Stimulated activated CD8-positive, alpha-beta memory T cell treated with anti-CD3 and anti-CD28 coated beads, Interleukin-7, amount 100 ng/mL, for 24 hours (primary cell): ENCODE results near the gene HMGXB3.

Experiments
- DNase-seq: peaks from one replicate; pipeline ENCODE4 v3.0.0-alpha.2; 2020; ENCODE audit warnings: low read depth

HMGXB3 gene

GRCh38 chr5:150085950-150086715, 85.6 kb downstream of the HMGXB3 start, which contains the start of gene CSF1R:
Gene CSF1R, minus strand, starts transcription at chr5:150086554. Its CDS starts 127 bp downstream, at chr5:150086427.
- DNase-seq = no peak

DNA sequence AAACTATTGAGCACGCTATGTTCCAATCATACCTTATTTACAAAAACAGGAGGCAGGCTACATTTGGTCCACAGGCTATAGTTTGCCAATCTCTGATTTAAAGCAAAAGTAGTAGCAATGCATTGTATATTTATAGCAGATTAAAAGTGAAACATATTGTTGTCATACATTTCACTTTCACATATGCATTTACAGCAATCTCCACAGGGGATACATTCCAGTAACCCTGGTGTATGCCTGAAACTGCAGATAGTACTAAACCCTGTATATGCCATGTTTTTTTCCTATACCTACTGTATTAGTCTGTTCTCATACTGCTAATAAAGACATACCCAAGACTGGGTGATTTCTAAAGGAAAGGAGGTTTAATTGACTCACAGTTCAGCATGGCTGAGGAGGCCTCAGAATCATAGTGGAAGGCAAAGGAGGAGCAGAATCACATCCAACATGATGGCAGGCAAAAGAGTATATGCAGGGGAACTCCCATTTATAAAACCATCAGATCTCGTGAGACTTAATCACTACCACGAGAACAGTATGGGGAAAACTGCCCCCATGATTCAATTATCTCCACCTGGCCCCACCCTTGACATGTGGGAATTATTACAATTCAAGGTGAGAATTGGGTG, 91.7 kb downstream of the HMGXB3 start:
- no peak for DNase-seq

- DNase-seq = no peak
Observed at GRCh38 chr5:150097152-150097551, 96.6 kb downstream of the HMGXB3 start.

- no peak for DNase-seq
Observed at GRCh38 chr5:150101023-150101422, 100.5 kb downstream of the HMGXB3 start.
